Ishikawa (cell line): ENCODE results near the gene RABIF.

Experiments used
- CEBPB ChIP-seq: IDR thresholded peaks from 2 replicates; pipeline ENCODE4 v1.6.1; 2012
- CREB1 ChIP-seq: IDR thresholded peaks from 2 replicates; pipeline ENCODE4 v1.6.1; 2012; ENCODE audit warnings: low read depth
- EGR1 ChIP-seq: IDR thresholded peaks from 2 replicates; pipeline ENCODE4 v1.6.1; 2012
- EP300 ChIP-seq: IDR thresholded peaks from 2 replicates; pipeline ENCODE4 v1.6.1; 2012; ENCODE audit warnings: borderline replicate concordance
- FOXM1 ChIP-seq: IDR thresholded peaks from 2 replicates; pipeline ENCODE4 v1.6.1; 2012; ENCODE audit warnings: low read depth, borderline replicate concordance
- MAX ChIP-seq: IDR thresholded peaks from 2 replicates; pipeline ENCODE4 v1.6.1; 2012
- NFIC ChIP-seq: IDR thresholded peaks from 2 replicates; pipeline ENCODE4 v1.6.1; 2012
- RAD21 ChIP-seq: IDR thresholded peaks from 2 replicates; pipeline ENCODE4 v1.6.1; 2012; ENCODE audit warnings: low read depth
- TAF1 ChIP-seq: IDR thresholded peaks from 2 replicates; pipeline ENCODE4 v1.6.1; 2012; ENCODE audit warnings: low read depth, mild to moderate bottlenecking
- TCF12 ChIP-seq: IDR thresholded peaks from 2 replicates; pipeline ENCODE4 v1.6.1; 2012; ENCODE audit warnings: low read depth
- TEAD4 ChIP-seq: IDR thresholded peaks from 2 replicates; pipeline ENCODE4 v1.6.1; 2012
- YY1 ChIP-seq: IDR thresholded peaks from 2 replicates; pipeline ENCODE4 v1.6.1; 2012; ENCODE audit warnings: low read depth
- ZBTB7A ChIP-seq: IDR thresholded peaks from 2 replicates; pipeline ENCODE4 v1.6.1; 2012; ENCODE audit warnings: low read depth
- TF ChIP-seq, protein P1 (sequence below): IDR thresholded peaks from 2 replicates; pipeline ENCODE4 v1.6.1; 2012; ENCODE audit warnings: low read depth, mild to moderate bottlenecking
- TF ChIP-seq, protein P2 (sequence below): IDR thresholded peaks from 2 replicates; pipeline ENCODE4 v1.6.1; 2012

The RABIF gene

DNA sequence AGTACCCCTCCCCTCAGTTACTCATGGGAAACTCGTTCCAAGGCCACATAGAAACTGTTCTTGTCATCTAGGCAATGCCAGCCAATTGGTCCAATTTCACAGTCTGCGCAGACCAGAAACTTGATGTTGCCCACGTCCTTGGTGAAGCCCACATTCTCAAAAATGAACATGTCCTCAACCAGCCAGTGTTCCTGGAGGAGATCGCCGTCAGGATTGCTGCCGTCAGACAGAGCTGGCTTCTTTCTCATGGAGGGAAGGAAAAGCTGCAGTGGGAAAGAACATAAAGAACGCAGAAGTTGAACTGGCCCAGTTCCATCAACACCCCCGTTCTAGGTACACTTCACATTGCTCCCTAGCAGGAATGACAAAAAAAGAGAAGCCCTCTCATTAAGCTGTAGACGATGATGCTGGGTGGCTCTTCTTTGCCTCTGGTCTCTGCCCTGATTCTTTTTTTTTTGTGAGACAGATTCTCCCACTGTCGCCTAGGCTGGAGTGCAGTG, 7.9 kb downstream of the RABIF start:
- TF ChIP-seq RAD21, result no peak
- no peak for TF ChIP-seq TCF12
- TF ChIP-seq EGR1, result no peak
- TF ChIP-seq FOXM1, result no peak
- no peak for TF ChIP-seq CREB1
- TF ChIP-seq YY1, result no peak
- no peak for TF ChIP-seq EP300

GRCh38 chr1:202880062-202880461, 8.9 kb downstream of the RABIF start:
- no peak for TF ChIP-seq ZBTB7A
- no peak for TF ChIP-seq CREB1
- no peak for TF ChIP-seq EGR1
- TF ChIP-seq YY1, result no peak
- TF ChIP-seq, protein P1, sequence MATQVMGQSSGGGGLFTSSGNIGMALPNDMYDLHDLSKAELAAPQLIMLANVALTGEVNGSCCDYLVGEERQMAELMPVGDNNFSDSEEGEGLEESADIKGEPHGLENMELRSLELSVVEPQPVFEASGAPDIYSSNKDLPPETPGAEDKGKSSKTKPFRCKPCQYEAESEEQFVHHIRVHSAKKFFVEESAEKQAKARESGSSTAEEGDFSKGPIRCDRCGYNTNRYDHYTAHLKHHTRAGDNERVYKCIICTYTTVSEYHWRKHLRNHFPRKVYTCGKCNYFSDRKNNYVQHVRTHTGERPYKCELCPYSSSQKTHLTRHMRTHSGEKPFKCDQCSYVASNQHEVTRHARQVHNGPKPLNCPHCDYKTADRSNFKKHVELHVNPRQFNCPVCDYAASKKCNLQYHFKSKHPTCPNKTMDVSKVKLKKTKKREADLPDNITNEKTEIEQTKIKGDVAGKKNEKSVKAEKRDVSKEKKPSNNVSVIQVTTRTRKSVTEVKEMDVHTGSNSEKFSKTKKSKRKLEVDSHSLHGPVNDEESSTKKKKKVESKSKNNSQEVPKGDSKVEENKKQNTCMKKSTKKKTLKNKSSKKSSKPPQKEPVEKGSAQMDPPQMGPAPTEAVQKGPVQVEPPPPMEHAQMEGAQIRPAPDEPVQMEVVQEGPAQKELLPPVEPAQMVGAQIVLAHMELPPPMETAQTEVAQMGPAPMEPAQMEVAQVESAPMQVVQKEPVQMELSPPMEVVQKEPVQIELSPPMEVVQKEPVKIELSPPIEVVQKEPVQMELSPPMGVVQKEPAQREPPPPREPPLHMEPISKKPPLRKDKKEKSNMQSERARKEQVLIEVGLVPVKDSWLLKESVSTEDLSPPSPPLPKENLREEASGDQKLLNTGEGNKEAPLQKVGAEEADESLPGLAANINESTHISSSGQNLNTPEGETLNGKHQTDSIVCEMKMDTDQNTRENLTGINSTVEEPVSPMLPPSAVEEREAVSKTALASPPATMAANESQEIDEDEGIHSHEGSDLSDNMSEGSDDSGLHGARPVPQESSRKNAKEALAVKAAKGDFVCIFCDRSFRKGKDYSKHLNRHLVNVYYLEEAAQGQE, result no peak
- no peak for TF ChIP-seq CEBPB
- TF ChIP-seq RAD21, result no peak
- TF ChIP-seq TEAD4, result no peak
- TF ChIP-seq EP300, result no peak
- no peak for TF ChIP-seq MAX
- no peak for TF ChIP-seq TCF12
- no peak for TF ChIP-seq TAF1
- TF ChIP-seq FOXM1, result no peak
- no peak for TF ChIP-seq NFIC

DNA sequence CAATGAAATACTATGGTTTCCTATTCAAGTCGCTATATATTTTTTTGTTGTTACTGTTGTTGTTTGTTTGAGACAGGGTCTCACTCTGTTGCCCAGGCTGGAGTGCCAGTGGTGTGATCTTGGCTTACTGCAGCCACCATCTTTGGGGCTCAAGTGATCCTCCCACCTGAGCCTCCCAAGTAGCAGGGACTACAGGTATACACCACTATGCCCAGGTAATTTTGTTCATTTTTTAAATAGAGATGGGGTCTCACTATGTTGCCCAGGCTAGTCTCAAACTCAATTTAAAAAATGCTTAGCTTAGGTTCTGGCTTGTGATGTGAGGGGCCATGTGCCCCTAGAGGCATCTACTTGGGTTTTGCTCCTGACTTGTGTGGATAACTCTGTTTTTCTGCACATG, 9.8 kb downstream of the RABIF start:
- TF ChIP-seq MAX, result no peak
- TF ChIP-seq CEBPB, result no peak
- TF ChIP-seq FOXM1, result no peak
- no peak for TF ChIP-seq YY1
- TF ChIP-seq ZBTB7A, result no peak
- TF ChIP-seq TAF1, result no peak
- no peak for TF ChIP-seq TCF12
- no peak for TF ChIP-seq RAD21
- no peak for TF ChIP-seq EGR1
- TF ChIP-seq, protein P1, result no peak

DNA sequence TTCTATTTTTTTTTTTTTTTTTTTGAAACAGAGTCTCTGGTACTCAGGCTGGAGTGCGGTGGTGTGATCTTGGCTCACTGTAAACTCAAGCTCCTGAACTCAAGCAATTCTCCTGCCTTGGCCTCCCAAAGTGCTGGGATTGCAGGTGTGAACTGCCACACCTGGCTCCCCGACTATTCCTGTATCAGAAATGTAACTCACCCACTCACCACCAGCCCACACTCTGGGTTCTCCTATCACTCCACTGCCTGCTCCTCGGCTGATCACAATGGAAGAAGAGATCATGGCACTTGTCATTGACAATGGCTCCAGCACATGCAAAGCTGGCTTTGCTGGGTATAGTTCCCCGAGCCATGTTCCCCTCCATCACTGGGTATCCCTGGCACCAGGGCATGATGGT, 15.9 kb downstream of the RABIF start:
- TF ChIP-seq TAF1 (no peak), YY1 (no peak), TEAD4 (no peak), EGR1 (no peak), ZBTB7A (no peak), TCF12 (no peak), CEBPB (no peak), FOXM1 (no peak), EP300 (no peak), RAD21 (no peak), CREB1 (no peak)
- TF ChIP-seq, protein P1, result no peak
- TF ChIP-seq, protein P2, sequence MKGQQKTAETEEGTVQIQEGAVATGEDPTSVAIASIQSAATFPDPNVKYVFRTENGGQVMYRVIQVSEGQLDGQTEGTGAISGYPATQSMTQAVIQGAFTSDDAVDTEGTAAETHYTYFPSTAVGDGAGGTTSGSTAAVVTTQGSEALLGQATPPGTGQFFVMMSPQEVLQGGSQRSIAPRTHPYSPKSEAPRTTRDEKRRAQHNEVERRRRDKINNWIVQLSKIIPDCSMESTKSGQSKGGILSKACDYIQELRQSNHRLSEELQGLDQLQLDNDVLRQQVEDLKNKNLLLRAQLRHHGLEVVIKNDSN, result no peak

- TF ChIP-seq, protein P1, result no peak
- TF ChIP-seq TEAD4, result no peak
- no peak for TF ChIP-seq NFIC
- TF ChIP-seq ZBTB7A, result no peak
- TF ChIP-seq YY1, result no peak
- no peak for TF ChIP-seq EP300
Observed at GRCh38 chr1:202871367-202871766, 17.6 kb downstream of the RABIF start.
